A549 (cell line): ENCODE results near the gene OSGEP. TPM values are rescaled to one million over a fixed set of nuclear protein-coding genes. Genes with fewer than 3 reads are reported as not detected.

Experiments
- ATAC-seq, 2 experiments: fragments of 200-7000 bp in 1 of 2; fragments of >200 bp in 1 of 2; cut with Nextera tagmentation in 1 of 2; cut with Tn5 transposase in 1 of 2; 3 replicates each; pipeline versions ENCODE4 v1.8.0 to v1.9.1; 2018 to 2020; ENCODE audit warnings: mild to moderate bottlenecking in 1 of 2, moderate library complexity in 1 of 2
- CTCF ChIA-PET: fragments of 300-600 bp; sonication (Branson Sonifier 250); formaldehyde crosslinking; extraction: SDS; loops from one replicate; lab custom pipeline; 2021; ENCODE audit warnings: antibody characterized with exemption, inconsistent platforms; lab: Yijun Ruan, JAX
- POLR2A ChIA-PET: fragments of 350-600 bp; formaldehyde crosslinking; extraction: SDS; loops from one replicate; lab custom pipeline; 2021; ENCODE audit warnings: antibody characterized with exemption, inconsistent platforms; lab: Yijun Ruan, JAX
- DNase-seq, 2 experiments: peaks; one replicate each; pipeline versions ENCODE4 v3.0.0 to v3.0.0-alpha.2; 2011 to 2016; ENCODE audit warnings: low read depth in 1 of 2, low spot score in 1 of 2
- FAIRE-seq: peaks from 2 replicates; lab custom pipeline; 2011; peaks lifted over from hg19 to GRCh38; lab: Jason Lieb, UNC
- H3K27ac ChIP-seq, 2 experiments: fragments of >200 bp; sonication (Bioruptor Twin); formaldehyde crosslinking; 3 replicates each; pipeline ENCODE4 v1.5.1; 2016 to 2017
- H3K4me1 ChIP-seq: fragments of >200 bp; sonication (Bioruptor Twin); formaldehyde crosslinking; 3 replicates; pipeline ENCODE4 v1.6.1; 2016
- H3K4me2 ChIP-seq: fragments of >200 bp; sonication (Bioruptor Twin); formaldehyde crosslinking; 3 replicates; pipeline ENCODE4 v1.6.1; 2016
- H3K4me3 ChIP-seq: fragments of >200 bp; sonication (Bioruptor Twin); formaldehyde crosslinking; 3 replicates; pipeline ENCODE4 v1.5.1; 2016
- H3K9me3 ChIP-seq: fragments of >200 bp; sonication (Bioruptor Twin); formaldehyde crosslinking; 3 replicates; pipeline ENCODE4 v1.6.1; 2016
- BHLHE40 ChIP-seq: IDR thresholded peaks from 2 replicates; pipeline ENCODE4 v1.6.1; 2012; ENCODE audit warnings: low read depth, low read length, inconsistent platforms
- CBX2 ChIP-seq: fragments of 200-600 bp; sonication (generic); IDR thresholded peaks from 2 replicates; pipeline ENCODE4 v1.6.1; 2016; ENCODE audit warnings: low read depth, mild to moderate bottlenecking, borderline replicate concordance
- CHD2 ChIP-seq: fragments of 150-350 bp; IDR thresholded peaks from 2 replicates; pipeline ENCODE4 v1.6.1; 2014; ENCODE audit warnings: low read length; ENCODE audit not compliant: partially characterized antibody
- CHD4 ChIP-seq: fragments of 200-600 bp; sonication (generic); IDR thresholded peaks from 2 replicates; pipeline ENCODE4 v1.6.1; 2016; ENCODE audit warnings: antibody characterized with exemption, mild to moderate bottlenecking, borderline replicate concordance
- EHF ChIP-seq: fragments of 250-450 bp; sonication (Bioruptor Pico); IDR thresholded peaks from 2 replicates; pipeline ENCODE4 v1.5.0; 2020; ENCODE audit warnings: mild to moderate bottlenecking
- EHMT2 ChIP-seq: fragments of 200-600 bp; sonication (generic); IDR thresholded peaks from 2 replicates; pipeline ENCODE4 v1.6.1; 2016; ENCODE audit warnings: antibody characterized with exemption, low read depth, mild to moderate bottlenecking, moderate library complexity
- EP300 ChIP-seq, 2 experiments: fragments of >200 bp; sonication (Bioruptor Twin); formaldehyde crosslinking; IDR thresholded peaks; 2 replicates in 1 of 2; 3 replicates in 1 of 2; pipeline ENCODE4 v1.6.1; 2016 to 2017
- ESRRA ChIP-seq: fragments of 150-350 bp; IDR thresholded peaks from 2 replicates; pipeline ENCODE4 v1.6.1; 2014; ENCODE audit warnings: mild to moderate bottlenecking, low read length, borderline replicate concordance
- GATA3 ChIP-seq: IDR thresholded peaks from 2 replicates; pipeline ENCODE4 v1.6.1; 2012; ENCODE audit warnings: borderline replicate concordance
- HES2 ChIP-seq: fragments of >200 bp; sonication (Bioruptor Twin); formaldehyde crosslinking; IDR thresholded peaks from 2 replicates; pipeline ENCODE4 v1.6.1; 2016
- HEYL ChIP-seq: fragments of 250-450 bp; sonication (Bioruptor Pico); IDR thresholded peaks from 2 replicates; pipeline ENCODE4 v1.8.0; 2021; ENCODE audit warnings: mild to moderate bottlenecking, moderate library complexity
- JUN ChIP-seq, 2 experiments: fragments of >200 bp; sonication (Bioruptor Twin); formaldehyde crosslinking; IDR thresholded peaks; 2 replicates in 1 of 2; 3 replicates in 1 of 2; pipeline ENCODE4 v1.6.1; 2016 to 2017
- JUNB ChIP-seq: fragments of >200 bp; sonication (Bioruptor Twin); formaldehyde crosslinking; IDR thresholded peaks from 2 replicates; pipeline ENCODE4 v1.6.1; 2016
- KDM5A ChIP-seq: fragments of 200-600 bp; sonication (generic); IDR thresholded peaks from 2 replicates; pipeline ENCODE4 v1.6.1; 2016; ENCODE audit warnings: antibody characterized with exemption, mild to moderate bottlenecking
- MAZ ChIP-seq: fragments of 150-350 bp; IDR thresholded peaks from 2 replicates; pipeline ENCODE4 v1.6.1; 2014; ENCODE audit warnings: antibody characterized with exemption, low read depth, low read length, borderline replicate concordance
- NFE2L2 ChIP-seq: fragments of 150-350 bp; conservative IDR thresholded peaks from 2 replicates; pipeline ENCODE4 v1.6.1; 2014; ENCODE audit warnings: low read length
- NPAS2 ChIP-seq: fragments of 250-450 bp; sonication (Bioruptor Pico); IDR thresholded peaks from 2 replicates; pipeline ENCODE4 v1.8.0; 2022; ENCODE audit warnings: mild to moderate bottlenecking, moderate library complexity, borderline replicate concordance
- NR3C1 ChIP-seq: fragments of >200 bp; sonication (Bioruptor Twin); formaldehyde crosslinking; IDR thresholded peaks from 3 replicates; pipeline ENCODE4 v1.6.1; 2017
- RARB ChIP-seq: fragments of 250-450 bp; sonication (Bioruptor Pico); IDR thresholded peaks from 2 replicates; pipeline ENCODE4 v1.8.0; 2021; ENCODE audit warnings: mild to moderate bottlenecking, moderate library complexity
- RFX5 ChIP-seq: fragments of 450-650 bp; IDR thresholded peaks from 2 replicates; pipeline ENCODE4 v1.7.1; 2014; ENCODE audit warnings: antibody characterized with exemption, mild to moderate bottlenecking, moderate library complexity
- WGBS: methylation state at CpG from one replicate; pipeline ENCODE4 v1.1.6; 2017; ENCODE audit errors: missing lambda C conversion rate; 5-methylcytosine and 5-hydroxymethylcytosine counted together
- polyA plus RNA-seq, 4 experiments: library from polyadenylated mRNA; depleted of rRNA in 3 of 4; stranded (reverse); fragments of >200 nt; fragmentation: RNase III in 1 of 4; extraction: RNeasy Plus Mini Kit Qiagen cat#74134 plus additional on column Dnase treatment in 1 of 4; gene quantifications; 2 replicates in 3 of 4; 3 replicates in 1 of 4; pipeline ENCODE4 v1.2.3, GENCODE V29; 2011 to 2017
- TF ChIP-seq, protein P1 (sequence below): fragments of 250-450 bp; sonication (Bioruptor Pico); IDR thresholded peaks from 2 replicates; pipeline ENCODE4 v1.5.0; 2020; ENCODE audit warnings: low read depth, mild to moderate bottlenecking, moderate library complexity
- TF ChIP-seq, protein P2 (sequence below): IDR thresholded peaks from 2 replicates; pipeline ENCODE4 v1.6.1; 2012

The OSGEP gene
- polyA plus RNA-seq, 2 of the 4 experiments (the other 2 are of a cell fraction) = 30.4 to 33.2 TPM

- Histone ChIP-seq H3K4me1 (no peaks in the 10 kb centered on the region), H3K27ac (no peak overlapping the region), H3K4me3 (no peak overlapping the region), H3K4me2 (no peak overlapping the region), H3K9me3 (no peaks in the 10 kb centered on the region)
- ChIA-PET POLR2A (no interaction called here), CTCF (interaction anchor here (0.8 to 1.1 kb wide), 3 partner anchors 9 to 73 kb away, joined by 3 to 4 read pairs (median 3); no protein-coding TSS in a partner anchor)
- WGBS = 73% methylated on average over 5 of the region's 5 CpGs
- TF ChIP-seq NFE2L2 (no peak), GATA3 (no peak), BHLHE40 (no peak), HEYL (no peak), EHMT2 (no peak), JUNB (no peak), KDM5A (no peak), NR3C1 (no peak), RARB (CRISPR knock-in tag) (no peak), ESRRA (no peak), JUN (IDR thresholded peaks at IDR 0.05) (no peak)
- TF ChIP-seq, protein P1, sequence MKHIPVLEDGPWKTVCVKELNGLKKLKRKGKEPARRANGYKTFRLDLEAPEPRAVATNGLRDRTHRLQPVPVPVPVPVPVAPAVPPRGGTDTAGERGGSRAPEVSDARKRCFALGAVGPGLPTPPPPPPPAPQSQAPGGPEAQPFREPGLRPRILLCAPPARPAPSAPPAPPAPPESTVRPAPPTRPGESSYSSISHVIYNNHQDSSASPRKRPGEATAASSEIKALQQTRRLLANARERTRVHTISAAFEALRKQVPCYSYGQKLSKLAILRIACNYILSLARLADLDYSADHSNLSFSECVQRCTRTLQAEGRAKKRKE (CRISPR knock-in tag) = no peak
- TF ChIP-seq, all 56 proteins: peak for 0
- peak in 1 of 2 experiments; percentile 47; a peak in 3 of 6 replicates for ATAC-seq
- FAIRE-seq = no peak
- DNase-seq = no peak
Observed at GRCh38 chr14:20440882-20441281, 13.7 kb downstream of the OSGEP start.

DNA sequence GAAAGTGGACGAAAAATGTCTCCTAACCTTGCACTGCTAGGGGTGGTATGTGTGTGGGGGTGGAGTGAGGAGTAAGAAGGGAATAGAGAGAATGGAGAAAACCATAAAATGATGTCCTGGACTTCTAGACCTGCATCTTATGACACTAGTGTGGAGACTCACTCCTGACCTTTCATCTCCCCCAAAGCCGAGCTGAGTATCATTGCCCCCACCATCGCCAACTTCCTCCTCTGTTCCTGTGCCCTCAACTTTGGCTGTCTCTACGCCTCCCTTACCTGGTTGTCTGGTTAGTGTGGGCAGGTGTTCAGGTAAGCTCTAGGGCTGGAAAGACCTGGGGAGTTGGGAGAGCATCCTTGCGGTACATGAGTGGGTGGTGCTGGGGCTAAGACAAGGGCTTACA lies 14.1 kb downstream of the OSGEP start:
- TF ChIP-seq CHD4 = no peak
- TF ChIP-seq EP300 (IDR thresholded peaks at IDR 0.05) = no peak
- no peak for TF ChIP-seq MAZ
- no peak overlapping the region for H3K4me2 ChIP-seq
- 68% methylated on average over 5 of the region's 5 CpGs for WGBS
- POLR2A ChIA-PET = no interaction called here
- FAIRE-seq (no peak), ATAC-seq (peak in 1 of 2 experiments; percentile 16; a peak in 3 of 6 replicates), DNase-seq (no peak)
- CTCF ChIA-PET = interaction anchor here (0.8 kb wide), 1 partner anchor 9 kb away, joined by 4 read pairs; no protein-coding TSS in a partner anchor
- H3K4me1 ChIP-seq = no peaks in the 10 kb centered on the region
- H3K4me3 ChIP-seq = no peak overlapping the region
- H3K27ac ChIP-seq = no peak overlapping the region
- no peaks in the 10 kb centered on the region for H3K9me3 ChIP-seq

GRCh38 chr14:20438664-20439063 lies 15.9 kb downstream of the OSGEP start:
- no peaks in the 10 kb centered on the region for H3K4me1 ChIP-seq
- ATAC-seq (no peak), DNase-seq (no peak), FAIRE-seq (no peak)
- H3K4me2 ChIP-seq = no peak overlapping the region
- ChIA-PET CTCF (no interaction called here), POLR2A (interaction anchor here (1.1 kb wide), 1 partner anchor 8 kb away, joined by 4 read pairs; no protein-coding TSS in a partner anchor)
- H3K4me3 ChIP-seq = no peak overlapping the region
- WGBS = 80% methylated on average over 7 of the region's 7 CpGs
- no peaks in the 10 kb centered on the region for H3K9me3 ChIP-seq
- no peak overlapping the region for H3K27ac ChIP-seq
- TF ChIP-seq EHF (CRISPR knock-in tag) (no peak), CBX2 (no peak), RFX5 (no peak), NPAS2 (CRISPR knock-in tag) (no peak), HES2 (no peak), CHD2 (no peak)
- TF ChIP-seq, protein P2, sequence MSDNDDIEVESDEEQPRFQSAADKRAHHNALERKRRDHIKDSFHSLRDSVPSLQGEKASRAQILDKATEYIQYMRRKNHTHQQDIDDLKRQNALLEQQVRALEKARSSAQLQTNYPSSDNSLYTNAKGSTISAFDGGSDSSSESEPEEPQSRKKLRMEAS = no peak
